NCI-H748 treated with DMSO at 0.1 percent for 48 hours (cell line): ENCODE measurements around the gene MAU2.
"Not testable (repeated sequence)": the region's sequence is repeated elsewhere in the genome, so short reads cannot be mapped to it uniquely, and the experiment has no call there.

Experiments
- DNase-seq: peaks from one replicate; lab custom pipeline; 2025; lab: John Stamatoyannopoulos, UW

The MAU2 gene

GRCh38 chr19:19385131-19385895 is 64.7 kb downstream of the MAU2 start:
- peak; percentile 96 for DNase-seq

- DNase-seq: no peak
Measured at GRCh38 chr19:19385896-19386869, 65.6 kb downstream of the MAU2 start.

- no peak for DNase-seq
Measured at GRCh38 chr19:19387108-19387507, 66.5 kb downstream of the MAU2 start.

GRCh38 chr19:19388568-19389555 is 68.2 kb downstream of the MAU2 start:
- DNase-seq: no peak

- not testable (repeated sequence) for DNase-seq
Measured at GRCh38 chr19:19389683-19390082, 69.1 kb downstream of the MAU2 start.

GRCh38 chr19:19394333-19394732 is 73.7 kb downstream of the MAU2 start:
- DNase-seq: not testable (repeated sequence)

GRCh38 chr19:19399733-19400433 is 79.3 kb downstream of the MAU2 start:
- DNase-seq: no peak

- no peak for DNase-seq
Measured at GRCh38 chr19:19402656-19403372, 82.2 kb downstream of the MAU2 start.

GRCh38 chr19:19403373-19403901 is 82.8 kb downstream of the MAU2 start:
- DNase-seq: no peak

GRCh38 chr19:19404879-19405860 is 84.5 kb downstream of the MAU2 start, which contains the start of gene GATAD2A:
TSS of gene GATAD2A (plus strand) at chr19:19405675. CDS start at chr19:19465346, 59,671 bp downstream.
- DNase-seq: peak; percentile 29

GRCh38 chr19:19405971-19406877 is 85.6 kb downstream of the MAU2 start:
- DNase-seq: peak; percentile 2

- no peak for DNase-seq
Measured at GRCh38 chr19:19406878-19407632, 86.4 kb downstream of the MAU2 start.

GRCh38 chr19:19407633-19407930 is 87.0 kb downstream of the MAU2 start:
- DNase-seq: no peak
